Measurements from ENCODE around the gene SCTR.

GRCh38 chr2:119486196-119486827 lies 38.0 kb downstream of the SCTR start:
- no peak for TF ChIP-seq CTCF (IDR thresholded peaks at IDR 0.05)
- TF ChIP-seq EZH2 (IDR thresholded peaks at IDR 0.05): no peak
